HUDEP-2 (cell line): ENCODE measurements around the gene FAM186B.
"Not testable (repeated sequence)": the region's sequence is repeated elsewhere in the genome, so short reads cannot be mapped to it uniquely, and the experiment has no call there.

ENCODE experiments used
- DNase-seq, 76 experiments: peaks; one replicate each; lab custom pipeline; 2025; ENCODE audit not compliant: unreplicated experiment in 76 of 76; lab: John Stamatoyannopoulos, UW

The FAM186B gene

GRCh38 chr12:49605539-49605938, at the start of gene FAM186B:
Gene FAM186B (minus strand): TSS chr12:49605639. CDS start chr12:49605477, 162 bp downstream.
- not testable (repeated sequence) for DNase-seq

GRCh38 chr12:49654715-49655114, 49.3 kb upstream of the FAM186B start:
- DNase-seq: no peak

GRCh38 chr12:49652921-49653520, 47.6 kb upstream of the FAM186B start:
- DNase-seq: no peak

GRCh38 chr12:49651855-49652254, 46.4 kb upstream of the FAM186B start:
- DNase-seq: no peak

- no peak for DNase-seq
These were observed 44.5 kb upstream of the FAM186B start for GRCh38 chr12:49649892-49650291.

- DNase-seq: no peak
These were observed 44.0 kb upstream of the FAM186B start for GRCh38 chr12:49649445-49649844.

GRCh38 chr12:49648712-49649003, 43.2 kb upstream of the FAM186B start:
- no peak for DNase-seq

- no peak for DNase-seq
These were observed 42.6 kb upstream of the FAM186B start for GRCh38 chr12:49647827-49648711.

- DNase-seq: no peak
These were observed 41.6 kb upstream of the FAM186B start for GRCh38 chr12:49646871-49647654.

GRCh38 chr12:49646331-49646830, 40.9 kb upstream of the FAM186B start:
- DNase-seq: no peak

GRCh38 chr12:49645146-49646039, 40.0 kb upstream of the FAM186B start:
- DNase-seq: peak in 70 of 76 experiments; percentile 7 to 87 (median 66)

GRCh38 chr12:49644620-49644994, 39.2 kb upstream of the FAM186B start:
- DNase-seq: peak in 68 of 76 experiments; percentile 7 to 79 (median 63)

GRCh38 chr12:49643961-49644619, 38.7 kb upstream of the FAM186B start:
- DNase-seq: no peak

- no peak for DNase-seq
These were observed 37.7 kb upstream of the FAM186B start for GRCh38 chr12:49643135-49643534.

GRCh38 chr12:49642370-49642802, 36.9 kb upstream of the FAM186B start:
- no peak for DNase-seq

- DNase-seq: no peak
These were observed 36.4 kb upstream of the FAM186B start for GRCh38 chr12:49641748-49642369.

GRCh38 chr12:49636979-49637755, 31.7 kb upstream of the FAM186B start:
- DNase-seq: peak in 57 of 76 experiments; percentile 8 to 69 (median 33)

- DNase-seq: no peak
These were observed 31.1 kb upstream of the FAM186B start for GRCh38 chr12:49636574-49636973.
